Upper lobe of left lung (tissue), 4 donors: ENCODE data around the gene ARHGAP15.

ENCODE experiments used
- CTCF ChIP-seq, 6 experiments: fragments of 450-650 bp in 4 of 6; fragments of 200-600 bp in 2 of 6; sonication (generic) in 2 of 6; IDR thresholded peaks; one replicate each; pipeline ENCODE4 v1.5.1; 2016 to 2019; ENCODE audit warnings: antibody characterized with exemption in 6 of 6
- EP300 ChIP-seq, 4 donors: sonication (generic); formaldehyde crosslinking; IDR thresholded peaks; one replicate each; pipeline ENCODE4 v1.5.1; 2017; ENCODE audit warnings: antibody characterized with exemption in 4 of 4, control low read depth in 2 of 4
- POLR2A ChIP-seq, 4 donors: fragments of 450-650 bp; IDR thresholded peaks; one replicate each; pipeline ENCODE4 v1.5.1; 2016 to 2017; ENCODE audit warnings: antibody characterized with exemption in 4 of 4, mild to moderate bottlenecking in 2 of 4
- POLR2AphosphoS5 ChIP-seq, 2 donors: sonication (generic); formaldehyde crosslinking; IDR thresholded peaks; one replicate each; pipeline ENCODE4 v1.5.1; 2017; ENCODE audit warnings: antibody characterized with exemption in 2 of 2

GRCh38 chr2:143258126-143258892 is 129.1 kb downstream of the ARHGAP15 start:
- no peak for TF ChIP-seq CTCF (IDR thresholded peaks at IDR 0.05)
- no peak for TF ChIP-seq POLR2A (IDR thresholded peaks at IDR 0.05)
- TF ChIP-seq EP300 (IDR thresholded peaks at IDR 0.05) = no peak
- TF ChIP-seq POLR2AphosphoS5 (IDR thresholded peaks at IDR 0.05) = no peak
